HG03342 (cell line): ENCODE measurements around the gene DIRAS1.

Experiments
- ATAC-seq: cut with Tn5 transposase; IDR thresholded peaks from one replicate; pipeline ENCODE4 v1.9.1; 2021; ENCODE audit warnings: mild to moderate bottlenecking, moderate library complexity; ENCODE audit not compliant: unreplicated experiment

Gene DIRAS1

GRCh38 chr19:2755811-2756210 lies 34.6 kb upstream of the DIRAS1 start:
- no peak for ATAC-seq

- ATAC-seq = no peak
Measured at GRCh38 chr19:2755448-2755705, 34.2 kb upstream of the DIRAS1 start.

GRCh38 chr19:2754659-2755447 lies 33.7 kb upstream of the DIRAS1 start:
- no peak for ATAC-seq

- no peak for ATAC-seq
Measured at GRCh38 chr19:2751438-2751830, 30.3 kb upstream of the DIRAS1 start.

GRCh38 chr19:2750808-2751437 lies 29.8 kb upstream of the DIRAS1 start:
- ATAC-seq = no peak

- ATAC-seq = no peak
Measured at GRCh38 chr19:2747349-2747748, 26.2 kb upstream of the DIRAS1 start.

GRCh38 chr19:2744113-2744512 lies 22.9 kb upstream of the DIRAS1 start:
- ATAC-seq = no peak

GRCh38 chr19:2743099-2743498 lies 21.9 kb upstream of the DIRAS1 start:
- ATAC-seq = no peak

- no peak for ATAC-seq
Measured at GRCh38 chr19:2740314-2740656, 19.1 kb upstream of the DIRAS1 start.

- ATAC-seq = peak; percentile 93
Measured at GRCh38 chr19:2739602-2740313, 18.6 kb upstream of the DIRAS1 start, which contains the start of gene SLC39A3. Gene SLC39A3, minus strand, starts transcription at chr19:2740017. Its CDS starts 2,760 bp downstream, at chr19:2737257.

- ATAC-seq = no peak
Measured at GRCh38 chr19:2736550-2737190, 15.5 kb upstream of the DIRAS1 start.

GRCh38 chr19:2735374-2735773 lies 14.2 kb upstream of the DIRAS1 start:
- ATAC-seq = no peak

GRCh38 chr19:2734589-2735288 lies 13.6 kb upstream of the DIRAS1 start:
- ATAC-seq = no peak

- no peak for ATAC-seq
Measured at GRCh38 chr19:2733930-2734588, 12.9 kb upstream of the DIRAS1 start.

- ATAC-seq = no peak
Measured at GRCh38 chr19:2732883-2733282, 11.7 kb upstream of the DIRAS1 start.

GRCh38 chr19:2732157-2732725 lies 11.1 kb upstream of the DIRAS1 start:
- no peak for ATAC-seq

GRCh38 chr19:2731181-2731995 lies 10.2 kb upstream of the DIRAS1 start:
- ATAC-seq = no peak

- ATAC-seq = no peak
Measured at GRCh38 chr19:2729943-2730818, 9.0 kb upstream of the DIRAS1 start.
